GM12878 (cell line): ENCODE data around the gene APEX2. TPM values are rescaled to one million over a fixed set of nuclear protein-coding genes. Genes with fewer than 3 reads are reported as not detected.

Experiments
- BMI1 ChIP-seq: fragments of 450-650 bp; IDR thresholded peaks from 2 replicates; pipeline ENCODE4 v1.6.1; 2016; ENCODE audit warnings: mild to moderate bottlenecking, moderate library complexity, borderline replicate concordance
- CBX5 ChIP-seq: sonication (generic); IDR thresholded peaks from 2 replicates; pipeline ENCODE4 v1.6.1; 2016; ENCODE audit warnings: low read depth, moderate library complexity, mild to moderate bottlenecking, inconsistent platforms
- CEBPB ChIP-seq, 2 experiments: fragments of 150-350 bp in 1 of 2; IDR thresholded peaks; 2 replicates each; pipeline ENCODE4 v1.6.1; 2012 to 2014; ENCODE audit warnings: low read depth in 2 of 2, low read length in 2 of 2, borderline replicate concordance in 1 of 2, inconsistent platforms in 1 of 2
- CHD1 ChIP-seq: IDR thresholded peaks from 2 replicates; pipeline ENCODE4 v1.6.1; 2012; ENCODE audit warnings: low read depth, low read length, improper control_type of control experiment
- CHD4 ChIP-seq: fragments of 200-600 bp; sonication (generic); IDR thresholded peaks from 2 replicates; pipeline ENCODE4 v1.6.1; 2016; ENCODE audit warnings: mild to moderate bottlenecking
- CREB1 ChIP-seq: IDR thresholded peaks from 2 replicates; pipeline ENCODE4 v1.6.1; 2012; ENCODE audit warnings: low read depth, mild to moderate bottlenecking, inconsistent platforms
- CREM ChIP-seq: IDR thresholded peaks from 2 replicates; pipeline ENCODE4 v1.6.1; 2014; ENCODE audit warnings: antibody characterized with exemption, low read depth
- DPF2 ChIP-seq: fragments of 450-650 bp; IDR thresholded peaks from 2 replicates; pipeline ENCODE4 v1.6.1; 2017; ENCODE audit warnings: mild to moderate bottlenecking
- EGR1 ChIP-seq, 2 experiments: IDR thresholded peaks; 1 replicate in 1 of 2; 2 replicates in 1 of 2; pipeline ENCODE4 v1.6.1; 2011 to 2012; ENCODE audit warnings: low read depth in 2 of 2, low read length in 2 of 2, borderline replicate concordance in 1 of 2, mild to moderate bottlenecking in 1 of 2, moderate library complexity in 1 of 2
- FOS ChIP-seq: IDR thresholded peaks from 3 replicates; pipeline ENCODE4 v1.6.1; 2011; ENCODE audit warnings: borderline replicate concordance; ENCODE audit not compliant: insufficient read length; ENCODE audit errors: extremely low read depth
- FOXM1 ChIP-seq: IDR thresholded peaks from 2 replicates; pipeline ENCODE4 v1.6.1; 2012; ENCODE audit warnings: low read depth, mild to moderate bottlenecking, inconsistent platforms, low read length, moderate library complexity
- HDAC6 ChIP-seq: fragments of 200-600 bp; sonication (generic); IDR thresholded peaks from one replicate; pipeline ENCODE4 v1.8.0; 2017; ENCODE audit warnings: antibody characterized with exemption; ENCODE audit not compliant: unreplicated experiment
- MEF2B ChIP-seq: fragments of 450-650 bp; IDR thresholded peaks from 2 replicates; pipeline ENCODE4 v1.6.1; 2018; ENCODE audit warnings: mild to moderate bottlenecking, moderate library complexity; ENCODE audit not compliant: partially characterized antibody, poor library complexity, severe bottlenecking
- MTA3 ChIP-seq: IDR thresholded peaks from 2 replicates; pipeline ENCODE4 v1.6.1; 2012; ENCODE audit warnings: low read length, inconsistent platforms, borderline replicate concordance
- MYB ChIP-seq: fragments of 150-350 bp; IDR thresholded peaks from 2 replicates; pipeline ENCODE4 v1.6.1; 2014; ENCODE audit warnings: mild to moderate bottlenecking, low read depth, low read length, borderline replicate concordance
- NFIC ChIP-seq: IDR thresholded peaks from 2 replicates; pipeline ENCODE4 v1.6.1; 2012; ENCODE audit warnings: low read depth, mild to moderate bottlenecking, inconsistent platforms, low read length, moderate library complexity
- NFXL1 ChIP-seq: fragments of 450-650 bp; IDR thresholded peaks from 2 replicates; pipeline ENCODE4 v1.6.1; 2017; ENCODE audit warnings: antibody characterized with exemption, mild to moderate bottlenecking, borderline replicate concordance
- NFYA ChIP-seq: IDR thresholded peaks from 2 replicates; pipeline ENCODE4 v1.6.1; 2011; ENCODE audit warnings: low read depth, mild to moderate bottlenecking, low read length, improper control_type of control experiment, borderline replicate concordance
- PBX3 ChIP-seq: IDR thresholded peaks from 2 replicates; pipeline ENCODE4 v1.6.1; 2011; ENCODE audit warnings: mild to moderate bottlenecking, low read depth, low read length, moderate library complexity; ENCODE audit not compliant: insufficient replicate concordance
- POLR2A ChIP-seq: IDR thresholded peaks from 2 replicates; pipeline ENCODE4 v1.6.1; 2011; ENCODE audit warnings: low read depth, mild to moderate bottlenecking, low read length
- SKIL ChIP-seq: fragments of 450-650 bp; IDR thresholded peaks from 2 replicates; pipeline ENCODE4 v1.6.1; 2017; ENCODE audit warnings: mild to moderate bottlenecking, low read depth, inconsistent platforms; ENCODE audit not compliant: poor library complexity, severe bottlenecking
- SMAD5 ChIP-seq: IDR thresholded peaks from 2 replicates; pipeline ENCODE4 v1.6.1; 2016; ENCODE audit warnings: antibody characterized with exemption, low read depth
- SPI1 ChIP-seq: IDR thresholded peaks from 2 replicates; pipeline ENCODE4 v1.6.1; 2011; ENCODE audit warnings: low read depth, mild to moderate bottlenecking, low read length, moderate library complexity, borderline replicate concordance; ENCODE audit not compliant: insufficient read depth
- SREBF1 ChIP-seq: IDR thresholded peaks from 2 replicates; pipeline ENCODE4 v1.6.1; 2012; ENCODE audit warnings: mild to moderate bottlenecking, low read length
- SREBF2 ChIP-seq: IDR thresholded peaks from 2 replicates; pipeline ENCODE4 v1.6.1; 2012; ENCODE audit warnings: mild to moderate bottlenecking, low read length
- STAT1 ChIP-seq: fragments of 450-650 bp; conservative IDR thresholded peaks from 2 replicates; pipeline ENCODE4 v1.6.1; 2014; ENCODE audit warnings: antibody characterized with exemption, mild to moderate bottlenecking
- TARDBP ChIP-seq: IDR thresholded peaks from 2 replicates; pipeline ENCODE4 v1.6.1; 2016; ENCODE audit warnings: borderline replicate concordance
- ZNF217 ChIP-seq: fragments of 450-650 bp; IDR thresholded peaks from 2 replicates; pipeline ENCODE4 v1.6.1; 2017; ENCODE audit warnings: antibody characterized with exemption, mild to moderate bottlenecking
- polyA plus RNA-seq, 11 experiments: library from polyadenylated mRNA; depleted of rRNA in 4 of 11; unstranded in 6 of 11; stranded (reverse) in 5 of 11; fragments of >200 nt; fragmentation: Nextera tagmentation in 4 of 11; fragmentation: Illumina TruSeq in 1 of 11; extraction: Ambion mirVana in 4 of 11; extraction: Trizol in 1 of 11; gene quantifications; 1 replicate in 1 of 11; 2 replicates in 10 of 11; pipeline versions ENCODE4 v1.2.1 to v1.2.3, GENCODE V29; 2011 to 2016; ENCODE audit warnings: inconsistent platforms in 2 of 11, missing spikeins in 2 of 11, low read depth in 1 of 11
- total RNA-seq, 4 experiments: library from RNA; depleted of rRNA in 3 of 4; stranded (reverse); fragments of >200 nt in 3 of 4; fragmentation: Illumina TruSeq in 1 of 4; extraction: Trizol in 1 of 4; gene quantifications; 2 replicates each; pipeline versions ENCODE4 v1.2.1 to v1.2.3, GENCODE V29; 2013 to 2021
- TF ChIP-seq, protein P1 (sequence below): fragments of 450-650 bp; IDR thresholded peaks from 2 replicates; pipeline ENCODE4 v1.6.1; 2014; ENCODE audit warnings: mild to moderate bottlenecking

APEX2 gene
- total and polyA plus RNA-seq, 10 of the 15 experiments (the other 5 are each of a cell fraction or from before 2014, with no cell fraction given): 14.9 to 51.7 (median 35.6) TPM

GRCh38 chrX:54999717-55000598, at the start of gene APEX2 (continued):
- TF ChIP-seq ZNF217: no peak
- TF ChIP-seq SREBF1: no peak
- no peak for TF ChIP-seq FOXM1
- TF ChIP-seq MTA3: no peak
- TF ChIP-seq MYB: no peak
- TF ChIP-seq SREBF2: no peak
- TF ChIP-seq BMI1: no peak
- TF ChIP-seq SPI1: peak; percentile 59
- TF ChIP-seq PBX3: no peak
- TF ChIP-seq SKIL: no peak
- TF ChIP-seq CEBPB (IDR thresholded peaks at IDR 0.05; ENCODE audit: borderline replicate concordance in 1 of 2, low read depth in 2 of 2, low read length in 2 of 2): no peak
- no peak for TF ChIP-seq CHD4
- no peak for TF ChIP-seq FOS
- no peak for TF ChIP-seq TARDBP
- TF ChIP-seq NFYA: no peak
- TF ChIP-seq HDAC6: no peak
- peak; percentile 64; the same call in 1 of the 2 replicates for TF ChIP-seq CREB1
- peak in 1 of 2 experiments; percentile 49; a peak in 1 of 3 replicates for TF ChIP-seq EGR1 (IDR thresholded peaks at IDR 0.05; ENCODE audit: borderline replicate concordance in 1 of 2, low read depth in 2 of 2, low read length in 2 of 2)
- TF ChIP-seq, protein P1, sequence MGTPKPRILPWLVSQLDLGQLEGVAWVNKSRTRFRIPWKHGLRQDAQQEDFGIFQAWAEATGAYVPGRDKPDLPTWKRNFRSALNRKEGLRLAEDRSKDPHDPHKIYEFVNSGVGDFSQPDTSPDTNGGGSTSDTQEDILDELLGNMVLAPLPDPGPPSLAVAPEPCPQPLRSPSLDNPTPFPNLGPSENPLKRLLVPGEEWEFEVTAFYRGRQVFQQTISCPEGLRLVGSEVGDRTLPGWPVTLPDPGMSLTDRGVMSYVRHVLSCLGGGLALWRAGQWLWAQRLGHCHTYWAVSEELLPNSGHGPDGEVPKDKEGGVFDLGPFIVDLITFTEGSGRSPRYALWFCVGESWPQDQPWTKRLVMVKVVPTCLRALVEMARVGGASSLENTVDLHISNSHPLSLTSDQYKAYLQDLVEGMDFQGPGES: no peak
- peak; percentile 85; the same call in 1 of the 2 replicates for TF ChIP-seq SMAD5
- TF ChIP-seq NFIC: no peak
- no peak for TF ChIP-seq STAT1
- TF ChIP-seq CREM: 0 out of 2 replicates have a peak, but pooled peaks have one; percentile 22
- TF ChIP-seq MEF2B: no peak
- no peak for TF ChIP-seq DPF2
- TF ChIP-seq CBX5: no peak
- no peak for TF ChIP-seq NFXL1
- TF ChIP-seq POLR2A: peak; percentile 87
- TF ChIP-seq CHD1: no peak
